NT2/D1 (cell line): Measurements from ENCODE around the gene IGLL1.
A peak's percentile ranks its signal among the peaks of the same experiment; 100 is the strongest.

Experiments
- DNase-seq: peaks from one replicate; pipeline ENCODE4 v3.0.0-alpha.2; 2011; ENCODE audit warnings: low read depth, low spot score
- H3K27me3 ChIP-seq: 2 replicates; pipeline ENCODE4 v1.6.0; 2011; ENCODE audit warnings: mild to moderate bottlenecking; ENCODE audit not compliant: insufficient read length, insufficient read depth
- H3K36me3 ChIP-seq: 2 replicates; pipeline ENCODE4 v1.6.1; 2011; ENCODE audit warnings: mild to moderate bottlenecking, low read length, mixed read lengths; ENCODE audit not compliant: insufficient read depth, insufficient read length
- H3K4me1 ChIP-seq: 2 replicates; pipeline ENCODE4 v1.5.1; 2011; ENCODE audit not compliant: insufficient read depth, insufficient read length
- H3K4me3 ChIP-seq: 2 replicates; pipeline ENCODE4 v1.5.1; 2011; ENCODE audit warnings: low read depth; ENCODE audit not compliant: insufficient read length
- H3K9ac ChIP-seq: 2 replicates; pipeline ENCODE4 v1.6.0; 2011; ENCODE audit warnings: low read depth; ENCODE audit not compliant: insufficient read length
- H3K9me3 ChIP-seq: 2 replicates; pipeline ENCODE4 v1.5.1; 2011; ENCODE audit warnings: mild to moderate bottlenecking, low read length; ENCODE audit not compliant: insufficient read depth
- SUZ12 ChIP-seq: IDR thresholded peaks from 2 replicates; pipeline ENCODE4 v1.6.1; 2011; ENCODE audit not compliant: insufficient read length, insufficient read depth; ENCODE audit errors: extremely low read depth
- YY1 ChIP-seq: IDR thresholded peaks from 2 replicates; pipeline ENCODE4 v1.6.1; 2011; ENCODE audit not compliant: insufficient read length, insufficient read depth
- ZNF274 ChIP-seq: IDR thresholded peaks from 2 replicates; pipeline ENCODE4 v1.6.1; 2011; ENCODE audit warnings: mild to moderate bottlenecking, low read depth, low read length

Gene IGLL1

GRCh38 chr22:23613193-23613972 lies 33.3 kb upstream of the IGLL1 start:
- Histone ChIP-seq H3K9ac (no peak overlapping the region), H3K9me3 (no peaks in the 10 kb centered on the region), H3K4me1 (no peaks in the 10 kb centered on the region), H3K4me3 (no peak overlapping the region), H3K36me3 (no peaks in the 10 kb centered on the region), H3K27me3 (peaks cover 3% of the 10 kb centered on the region)
- TF ChIP-seq SUZ12 (no peak), YY1 (no peak), ZNF274 (no peak)
- no peak for DNase-seq

DNA sequence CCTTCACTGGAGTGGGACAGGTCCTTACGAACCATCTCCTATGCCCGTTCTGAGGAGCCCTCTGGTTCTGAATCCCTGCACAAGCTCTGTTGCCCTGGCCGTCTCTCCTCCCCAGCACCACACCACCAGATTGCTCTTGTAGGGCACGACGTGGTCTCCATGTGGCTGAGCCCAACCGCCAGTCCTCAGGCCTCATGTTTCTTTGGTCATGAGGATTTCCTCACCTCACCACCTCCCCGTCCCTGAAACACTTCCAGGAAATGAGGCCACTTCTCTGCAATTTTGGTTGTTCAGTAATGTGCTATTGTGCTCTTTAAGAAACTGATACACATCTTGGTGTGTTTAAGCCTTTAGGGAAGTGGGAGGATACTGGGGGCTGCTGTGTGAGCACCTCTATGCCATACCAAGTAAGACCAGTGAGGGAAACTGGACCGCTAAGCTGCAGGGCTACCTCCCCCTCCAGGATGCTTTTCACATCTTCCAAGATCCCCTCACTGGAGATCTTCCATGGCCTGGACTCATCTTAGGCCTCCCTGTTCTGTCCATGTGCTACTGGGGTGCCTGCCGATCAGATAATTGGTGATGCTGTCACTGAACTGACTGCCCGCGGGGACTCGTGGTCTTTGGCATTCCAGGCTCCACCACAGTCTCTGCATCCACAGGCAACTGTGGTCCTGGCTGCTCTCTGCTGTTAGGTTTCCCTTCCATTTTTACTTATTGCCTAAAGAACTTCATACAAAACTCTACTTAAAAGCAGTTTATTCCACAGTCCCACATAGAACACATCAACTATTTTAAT lies 30.1 kb upstream of the IGLL1 start:
- H3K36me3 ChIP-seq: no peaks in the 10 kb centered on the region
- no peak overlapping the region for H3K4me3 ChIP-seq
- TF ChIP-seq YY1: no peak
- DNase-seq: no peak
- peaks cover 3% of the 10 kb centered on the region for H3K27me3 ChIP-seq
- no peaks in the 10 kb centered on the region for H3K9me3 ChIP-seq
- no peak overlapping the region for H3K9ac ChIP-seq
- no peaks in the 10 kb centered on the region for H3K4me1 ChIP-seq

DNA sequence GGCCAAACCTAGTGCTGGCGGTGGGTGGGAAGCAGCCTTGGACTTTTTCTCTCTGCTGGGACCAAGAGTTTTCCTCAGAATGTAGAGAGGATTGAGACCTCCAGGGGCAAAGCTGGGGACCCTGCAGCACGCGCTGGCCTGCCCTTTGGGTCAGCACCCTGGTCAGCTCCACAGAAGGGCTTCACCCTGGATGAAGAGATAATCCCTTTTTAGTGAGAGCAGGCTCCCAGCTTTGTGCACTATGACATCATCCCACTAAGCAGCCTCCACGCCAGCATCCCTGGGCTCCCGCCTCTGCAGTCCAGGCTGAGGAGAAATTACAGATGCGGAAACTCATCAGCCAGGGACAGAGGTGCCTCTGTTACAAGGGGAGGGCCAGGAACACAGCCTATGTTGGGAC lies 28.5 kb upstream of the IGLL1 start:
- H3K4me3 ChIP-seq: no peak overlapping the region
- H3K36me3 ChIP-seq: no peaks in the 10 kb centered on the region
- no peaks in the 10 kb centered on the region for H3K4me1 ChIP-seq
- no peak overlapping the region for H3K9ac ChIP-seq
- H3K27me3 ChIP-seq: peaks cover 6% of the 10 kb centered on the region
- TF ChIP-seq YY1 (no peak), SUZ12 (no peak), ZNF274 (no peak)
- H3K9me3 ChIP-seq: no peaks in the 10 kb centered on the region
- peak; percentile 22 for DNase-seq

DNA sequence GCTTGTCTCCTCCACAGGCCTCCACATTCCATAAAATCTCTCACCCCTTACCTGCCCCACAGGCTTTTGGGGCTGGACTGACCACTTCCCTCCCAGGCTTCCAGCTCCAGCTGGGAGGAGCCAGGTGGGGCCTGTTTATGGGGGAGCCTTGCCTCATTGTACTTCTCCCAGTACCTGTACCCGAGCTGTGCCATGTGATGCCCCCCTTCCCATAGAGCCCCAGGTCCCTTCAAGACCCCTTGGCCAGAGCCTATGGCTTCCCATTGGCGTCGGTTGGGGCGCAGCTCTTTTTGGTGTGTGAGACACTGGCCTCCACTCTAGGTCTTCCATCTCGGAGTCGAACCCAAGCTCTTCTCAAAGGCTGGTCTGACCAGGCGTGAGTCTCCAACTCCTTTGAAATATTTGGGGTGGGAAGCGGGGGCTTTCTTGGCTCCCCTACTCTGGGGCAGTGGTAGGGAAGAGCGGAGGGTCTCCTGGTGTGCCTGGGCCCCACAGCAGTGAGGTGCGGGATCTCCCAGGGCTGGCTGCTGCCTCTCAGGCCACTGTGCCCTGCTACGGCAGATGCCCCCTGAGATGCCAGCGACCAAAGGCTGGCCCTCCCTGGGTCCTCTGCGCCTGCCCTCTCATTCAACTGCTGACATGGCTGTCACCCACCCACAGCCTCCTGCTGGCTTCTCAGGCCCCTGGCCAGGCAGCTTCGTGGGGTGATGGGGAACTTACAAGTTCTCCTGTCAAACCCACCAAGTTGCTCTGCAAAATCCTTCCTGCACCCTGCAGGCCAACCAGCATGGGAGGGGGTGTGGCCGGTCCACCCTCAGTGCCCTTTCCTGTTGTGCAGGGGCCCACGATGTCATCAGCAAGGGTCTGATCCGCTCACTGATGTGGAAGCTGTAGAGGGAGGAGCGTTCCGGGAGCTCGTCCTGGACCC lies 26.4 kb upstream of the IGLL1 start:
- Histone ChIP-seq H3K9ac (no peak overlapping the region), H3K36me3 (no peaks in the 10 kb centered on the region), H3K27me3 (peaks cover 6% of the 10 kb centered on the region), H3K4me1 (no peaks in the 10 kb centered on the region), H3K4me3 (no peak overlapping the region), H3K9me3 (no peaks in the 10 kb centered on the region)
- TF ChIP-seq SUZ12 (no peak), YY1 (no peak), ZNF274 (no peak)
- no peak for DNase-seq

- Histone ChIP-seq H3K9me3 (no peaks in the 10 kb centered on the region), H3K4me3 (no peak overlapping the region), H3K9ac (no peak overlapping the region), H3K27me3 (peaks cover 6% of the 10 kb centered on the region), H3K36me3 (no peaks in the 10 kb centered on the region), H3K4me1 (no peaks in the 10 kb centered on the region)
- TF ChIP-seq SUZ12 (no peak), ZNF274 (no peak), YY1 (no peak)
- DNase-seq: no peak
Measured at GRCh38 chr22:23604939-23605712, 25.0 kb upstream of the IGLL1 start.

DNA sequence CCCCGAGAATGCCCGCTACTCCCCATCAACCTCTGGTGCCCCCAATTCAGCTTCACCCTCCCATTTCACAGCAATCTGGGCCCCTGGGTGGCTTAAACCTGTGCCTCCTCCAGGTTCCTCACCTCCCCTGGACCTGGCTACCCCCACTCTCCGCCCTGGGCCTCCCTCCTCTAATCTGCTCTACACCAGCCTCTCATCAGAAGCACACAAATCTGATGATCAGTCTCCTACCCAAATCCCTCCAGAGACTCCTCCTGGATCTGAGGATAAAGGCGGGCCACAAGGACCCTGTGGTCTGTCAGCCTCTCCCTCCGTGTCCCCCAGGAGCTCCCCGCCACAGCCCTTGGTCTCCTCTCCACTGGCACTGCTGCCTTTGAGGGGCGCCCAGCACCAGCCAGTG lies 23.2 kb upstream of the IGLL1 start:
- no peak overlapping the region for H3K9ac ChIP-seq
- TF ChIP-seq YY1 (no peak), SUZ12 (no peak), ZNF274 (no peak)
- H3K36me3 ChIP-seq: no peaks in the 10 kb centered on the region
- peaks cover 2% of the 10 kb centered on the region for H3K27me3 ChIP-seq
- H3K9me3 ChIP-seq: no peaks in the 10 kb centered on the region
- no peak for DNase-seq
- H3K4me3 ChIP-seq: no peak overlapping the region
- H3K4me1 ChIP-seq: no peaks in the 10 kb centered on the region
